Measurements from ENCODE around the gene ZNF548.

DNA sequence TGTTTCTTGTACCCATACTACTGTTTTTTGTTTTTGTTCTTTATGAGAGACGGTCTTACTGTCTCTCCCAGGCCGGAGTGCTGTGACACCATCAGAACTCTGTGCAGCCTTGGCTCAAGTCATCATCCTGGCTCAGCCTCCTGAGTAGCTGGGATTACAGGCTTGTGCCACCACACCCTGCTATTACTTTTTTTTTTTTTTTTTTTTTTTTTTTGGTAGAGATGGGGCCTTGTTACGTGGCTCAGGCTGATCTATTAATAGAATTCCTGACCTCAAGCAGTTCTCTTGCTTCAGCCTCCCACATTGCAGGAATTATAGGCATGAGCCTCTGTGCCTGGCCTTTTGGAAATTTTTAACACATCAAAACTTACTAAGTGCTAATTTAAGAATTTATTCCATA lies 41.5 kb upstream of the ZNF548 start:
- TF ChIP-seq, protein P1, sequence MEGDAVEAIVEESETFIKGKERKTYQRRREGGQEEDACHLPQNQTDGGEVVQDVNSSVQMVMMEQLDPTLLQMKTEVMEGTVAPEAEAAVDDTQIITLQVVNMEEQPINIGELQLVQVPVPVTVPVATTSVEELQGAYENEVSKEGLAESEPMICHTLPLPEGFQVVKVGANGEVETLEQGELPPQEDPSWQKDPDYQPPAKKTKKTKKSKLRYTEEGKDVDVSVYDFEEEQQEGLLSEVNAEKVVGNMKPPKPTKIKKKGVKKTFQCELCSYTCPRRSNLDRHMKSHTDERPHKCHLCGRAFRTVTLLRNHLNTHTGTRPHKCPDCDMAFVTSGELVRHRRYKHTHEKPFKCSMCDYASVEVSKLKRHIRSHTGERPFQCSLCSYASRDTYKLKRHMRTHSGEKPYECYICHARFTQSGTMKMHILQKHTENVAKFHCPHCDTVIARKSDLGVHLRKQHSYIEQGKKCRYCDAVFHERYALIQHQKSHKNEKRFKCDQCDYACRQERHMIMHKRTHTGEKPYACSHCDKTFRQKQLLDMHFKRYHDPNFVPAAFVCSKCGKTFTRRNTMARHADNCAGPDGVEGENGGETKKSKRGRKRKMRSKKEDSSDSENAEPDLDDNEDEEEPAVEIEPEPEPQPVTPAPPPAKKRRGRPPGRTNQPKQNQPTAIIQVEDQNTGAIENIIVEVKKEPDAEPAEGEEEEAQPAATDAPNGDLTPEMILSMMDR (IDR thresholded peaks at IDR 0.05): no peak
- no peak for TF ChIP-seq POLR2AphosphoS5 (IDR thresholded peaks at IDR 0.05)
- TF ChIP-seq EP300 (IDR thresholded peaks at IDR 0.05): no peak
